H1 (cell line): ENCODE measurements around the gene MGAT4B. TPM values are rescaled to one million over a fixed set of nuclear protein-coding genes. Genes with fewer than 3 reads are reported as not detected.

Experiments
- CTCF ChIA-PET: fragments of 300-600 bp; sonication (Branson Sonifier 250); formaldehyde crosslinking; loops from one replicate; lab custom pipeline; 2021; ENCODE audit not compliant: partially characterized antibody; lab: Charles Lee
- POLR2A ChIA-PET: fragments of 300-600 bp; sonication (Branson Sonifier 250); formaldehyde crosslinking; loops from one replicate; lab custom pipeline; 2021; ENCODE audit warnings: inconsistent platforms; ENCODE audit not compliant: partially characterized antibody; lab: Charles Lee
- DNase-seq, 2 experiments: peaks; one replicate each; pipeline versions ENCODE4 v3.0.0 to v3.0.0-alpha.2; 2010 to 2022; ENCODE audit warnings: low spot score in 2 of 2, low read depth in 1 of 2, mixed read lengths in 1 of 2
- FAIRE-seq: peaks from 2 replicates; lab custom pipeline; 2011; peaks lifted over from hg19 to GRCh38; lab: Jason Lieb, UNC
- H2AFZ ChIP-seq: 2 replicates; pipeline ENCODE4 v1.8.1; 2012; ENCODE audit warnings: low read length, inconsistent platforms
- H2AK5ac ChIP-seq: 2 replicates; pipeline ENCODE4 v1.6.1; 2013; ENCODE audit warnings: low read depth, low read length
- H2BK120ac ChIP-seq: replicated peaks from 2 replicates; pipeline ENCODE3; 2013; ENCODE audit warnings: low read depth, low read length, inconsistent platforms
- H2BK12ac ChIP-seq: 2 replicates; pipeline ENCODE4 v1.6.1; 2013; ENCODE audit warnings: low read depth, low read length
- H2BK15ac ChIP-seq: 2 replicates; pipeline ENCODE4 v1.6.1; 2013; ENCODE audit warnings: low read length
- H2BK20ac ChIP-seq: 2 replicates; pipeline ENCODE4 v1.6.1; 2013; ENCODE audit warnings: low read length
- H2BK5ac ChIP-seq: 2 replicates; pipeline ENCODE4 v1.6.1; 2013; ENCODE audit warnings: low read depth, low read length
- H3K14ac ChIP-seq: 2 replicates; pipeline ENCODE4 v1.6.1; 2013; ENCODE audit warnings: inconsistent platforms; ENCODE audit not compliant: insufficient read length
- H3K18ac ChIP-seq: 2 replicates; pipeline ENCODE4 v1.6.1; 2013; ENCODE audit warnings: low read length; ENCODE audit errors: extremely low read depth
- H3K23ac ChIP-seq: 2 replicates; pipeline ENCODE4 v1.6.1; 2013; ENCODE audit warnings: inconsistent platforms; ENCODE audit not compliant: insufficient read length
- H3K23me2 ChIP-seq: 2 replicates; pipeline ENCODE4 v1.6.1; 2013; ENCODE audit warnings: low read depth, low read length
- H3K27ac ChIP-seq: 2 replicates; pipeline ENCODE4 v1.6.1; 2011; ENCODE audit warnings: low read depth, low read length, inconsistent platforms
- H3K27me3 ChIP-seq, 4 experiments: replicated peaks in 1 of 4; 1 replicate in 1 of 4; 2 replicates in 3 of 4; pipeline versions ENCODE4 v1.6.1 to v1.8.1; 2011 to 2013; ENCODE audit warnings: low read length in 3 of 4, mild to moderate bottlenecking in 3 of 4, inconsistent platforms in 2 of 4, mixed read lengths in 2 of 4, moderate library complexity in 1 of 4; ENCODE audit not compliant: control insufficient read depth in 3 of 4, insufficient read depth in 3 of 4; ENCODE audit errors: extremely low read depth in 1 of 4
- H3K36me3 ChIP-seq, 4 experiments: 2 replicates each; pipeline versions ENCODE4 v1.6.1 to v1.8.1; 2011 to 2013; ENCODE audit warnings: mild to moderate bottlenecking in 4 of 4, low read length in 3 of 4, moderate library complexity in 2 of 4, control low read depth in 1 of 4, inconsistent platforms in 1 of 4; ENCODE audit not compliant: insufficient read depth in 4 of 4, control insufficient read depth in 2 of 4
- H3K4ac ChIP-seq: replicated peaks from 2 replicates; pipeline ENCODE3; 2013; ENCODE audit warnings: low read length, low read depth, mixed read lengths, inconsistent platforms; ENCODE audit not compliant: insufficient read length
- H3K4me1 ChIP-seq, 4 experiments: replicated peaks in 1 of 4; 1 replicate in 1 of 4; 2 replicates in 3 of 4; pipeline versions ENCODE4 v1.6.1 to v1.8.1; 2011 to 2013; ENCODE audit warnings: low read length in 3 of 4, inconsistent platforms in 2 of 4, mixed read lengths in 1 of 4; ENCODE audit not compliant: insufficient read depth in 4 of 4, control insufficient read depth in 3 of 4
- H3K4me2 ChIP-seq, 2 experiments: 2 replicates each; pipeline versions ENCODE4 v1.6.1 to v1.8.1; 2011 to 2013; ENCODE audit warnings: low read depth in 2 of 2, low read length in 2 of 2, control low read depth in 1 of 2, inconsistent platforms in 1 of 2, mild to moderate bottlenecking in 1 of 2; ENCODE audit not compliant: insufficient read depth in 1 of 2
- H3K4me3 ChIP-seq, 4 experiments: fragments of 200-600, 300-600 bp in 1 of 4; sonication (generic), shearing (Covaris generic), sonication (Bioruptor Twin) in 1 of 4; 2 replicates each; pipeline versions ENCODE4 v1.5.1 to v1.8.1; 2011 to 2016; ENCODE audit warnings: low read length in 4 of 4, low read depth in 3 of 4, control low read depth in 2 of 4, inconsistent platforms in 2 of 4, mild to moderate bottlenecking in 2 of 4, mixed read lengths in 1 of 4, moderate library complexity in 1 of 4; ENCODE audit not compliant: insufficient read depth in 2 of 4; ENCODE audit errors: extremely low read depth in 1 of 4
- H3K56ac ChIP-seq: replicated peaks from 2 replicates; pipeline ENCODE3; 2013; ENCODE audit warnings: low read depth, mild to moderate bottlenecking, mixed read lengths, low read length, inconsistent platforms; ENCODE audit not compliant: insufficient read length
- H3K79me1 ChIP-seq: 2 replicates; pipeline ENCODE4 v1.6.1; 2013; ENCODE audit warnings: low read depth, low read length, control low read depth
- H3K79me2 ChIP-seq, 2 experiments: 2 replicates each; pipeline versions ENCODE4 v1.6.1 to v1.8.1; 2012 to 2013; ENCODE audit warnings: low read length in 2 of 2, mild to moderate bottlenecking in 2 of 2, inconsistent platforms in 1 of 2; ENCODE audit not compliant: insufficient read depth in 2 of 2, control insufficient read depth in 1 of 2
- H3K9ac ChIP-seq, 4 experiments: replicated peaks in 1 of 4; 1 replicate in 1 of 4; 2 replicates in 3 of 4; pipeline versions ENCODE4 v1.6.1 to v1.8.1; 2011 to 2013; ENCODE audit warnings: low read depth in 3 of 4, low read length in 3 of 4, control low read depth in 2 of 4, mild to moderate bottlenecking in 2 of 4, moderate library complexity in 2 of 4, inconsistent platforms in 1 of 4; ENCODE audit errors: extremely low read depth in 1 of 4
- H3K9me3 ChIP-seq, 2 experiments: 2 replicates each; pipeline versions ENCODE4 v1.6.1 to v1.8.1; 2012 to 2013; ENCODE audit warnings: mild to moderate bottlenecking in 2 of 2, moderate library complexity in 2 of 2, control low read depth in 1 of 2, inconsistent platforms in 1 of 2, low read depth in 1 of 2, low read length in 1 of 2, mixed read lengths in 1 of 2; ENCODE audit not compliant: insufficient read depth in 2 of 2
- H4K20me1 ChIP-seq, 2 experiments: replicated peaks in 1 of 2; 2 replicates each; pipeline versions ENCODE3 to v1.8.1; 2011 to 2013; ENCODE audit warnings: inconsistent platforms in 2 of 2, low read length in 2 of 2, mild to moderate bottlenecking in 1 of 2; ENCODE audit not compliant: insufficient read depth in 2 of 2, control insufficient read depth in 1 of 2
- H4K5ac ChIP-seq: 2 replicates; pipeline ENCODE4 v1.6.1; 2013; ENCODE audit warnings: low read length, low read depth, mixed read lengths, inconsistent platforms; ENCODE audit not compliant: insufficient read length
- H4K8ac ChIP-seq: 2 replicates; pipeline ENCODE4 v1.8.0; 2013; ENCODE audit warnings: mild to moderate bottlenecking, moderate library complexity, low read length, inconsistent platforms; ENCODE audit not compliant: insufficient read depth; ENCODE audit errors: extremely low read depth
- H4K91ac ChIP-seq: replicated peaks from 2 replicates; pipeline ENCODE3; 2013; ENCODE audit warnings: low read length, mixed read lengths, inconsistent platforms; ENCODE audit not compliant: insufficient read length
- JUND ChIP-seq: IDR thresholded peaks from 2 replicates; pipeline ENCODE4 v1.6.1; 2011; ENCODE audit warnings: mild to moderate bottlenecking, improper control_type of control experiment, low read length
- SP4 ChIP-seq: IDR thresholded peaks from 2 replicates; pipeline ENCODE4 v1.6.1; 2012; ENCODE audit warnings: low read length, inconsistent platforms
- WGBS, 2 experiments: shearing (Covaris generic) in 1 of 2; methylation state at CpG; one replicate each; pipeline versions ENCODE4 v1.1.6 to v1.1.7; 2013 to 2015; ENCODE audit warnings: low lambda C conversion rate in 2 of 2, mixed read lengths in 2 of 2, inconsistent platforms in 1 of 2, low coverage in 1 of 2, missing lambda C conversion rate in 1 of 2; ENCODE audit not compliant: insufficient replicate concordance in 2 of 2, insufficient coverage in 1 of 2, insufficient read length in 1 of 2; ENCODE audit errors: extremely low coverage in 1 of 2, missing lambda C conversion rate in 1 of 2; 5-methylcytosine and 5-hydroxymethylcytosine counted together
- polyA plus RNA-seq, 7 experiments: library from polyadenylated mRNA; depleted of rRNA in 3 of 7; stranded (reverse) in 5 of 7; unstranded in 2 of 7; fragments of >200 nt in 5 of 7; fragments of 200-250 nt in 2 of 7; gene quantifications; 1 replicate in 5 of 7; 2 replicates in 1 of 7; 4 replicates in 1 of 7; pipeline versions ENCODE4 v1.2.1 to v1.2.3, GENCODE V29; 2011 to 2013; ENCODE audit warnings: missing spikeins in 2 of 7, mixed read lengths in 2 of 7
- total RNA-seq: library from RNA; stranded (reverse); fragmentation: NEBNext Ultra II Directional; extraction: Animal tissue kit (Norgen Biotek cat#: 25700); gene quantifications from 2 replicates; pipeline ENCODE4 v1.2.1, GENCODE V29; 2021
- TF ChIP-seq, protein P1 (sequence below): IDR thresholded peaks from 2 replicates; pipeline ENCODE4 v1.6.1; 2012; ENCODE audit warnings: inconsistent platforms

The MGAT4B gene
- total and polyA plus RNA-seq, 2 of the 8 experiments (the other 6 are each of a cell fraction or from before 2014, with no cell fraction given), result 116 to 128 TPM

DNA sequence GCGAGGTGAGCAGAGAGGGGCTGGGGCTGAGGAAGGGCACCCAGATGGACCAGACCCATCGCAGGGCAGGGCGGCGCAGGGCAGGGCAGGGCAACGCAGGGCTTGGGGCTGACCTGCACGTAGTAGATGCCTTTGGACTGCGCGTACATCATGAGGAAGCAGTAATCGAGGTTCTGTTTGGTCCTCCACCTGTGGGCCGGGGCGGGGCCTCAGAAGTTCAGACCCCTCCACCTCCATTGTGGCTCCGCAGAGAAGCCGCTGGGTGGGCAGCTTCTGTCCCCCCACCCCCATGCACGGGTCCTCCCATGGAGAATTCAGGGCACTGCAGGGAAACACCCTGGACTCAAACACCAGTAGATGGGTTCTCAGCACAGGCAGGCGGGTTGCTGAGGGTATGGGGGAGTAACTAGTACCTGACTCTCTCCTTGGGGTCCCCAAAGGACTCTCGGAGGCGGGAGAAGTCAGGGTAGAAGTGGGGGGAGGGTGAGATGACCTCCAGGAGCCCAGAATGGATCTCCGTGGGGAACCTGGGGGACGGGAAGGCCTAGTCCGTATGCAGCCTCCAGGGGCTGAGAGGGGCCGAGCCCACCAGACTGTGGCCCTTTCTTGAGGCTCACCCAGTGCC is 6.5 kb downstream of the MGAT4B start:
- Histone ChIP-seq H3K56ac (no peak overlapping the region), H3K27ac (no peak overlapping the region), H3K4me3 (no peak overlapping the region), H3K18ac (no peak overlapping the region), H2BK20ac (no peak overlapping the region), H3K14ac (no peak overlapping the region), H2BK15ac (no peak overlapping the region), H3K4me1 (peaks cover 0 to 30% (median 29%) of the 10 kb centered on the region in 4 experiments; a peak in 6 of 7 replicates), H4K8ac (peak overlapping the region; percentile 36; the same call in 1 of the 2 replicates), H3K36me3 (peaks cover 12 to 31% (median 27%) of the 10 kb centered on the region in 4 experiments), H4K91ac (no peak overlapping the region), H3K9me3 (no peaks in the 10 kb centered on the region), H3K9ac (no peak overlapping the region), H3K79me1 (peaks cover 8% of the 10 kb centered on the region), H4K20me1 (peaks cover 12 to 33% of the 10 kb centered on the region in 2 experiments), H2BK12ac (no peak overlapping the region), H2AFZ (no peak overlapping the region), H3K23me2 (peaks cover 4% of the 10 kb centered on the region), H3K79me2 (peaks cover 0 to 17% of the 10 kb centered on the region in 2 experiments; a peak in 2 of 4 replicates), H3K4ac (no peak overlapping the region), H3K4me2 (no peak overlapping the region), H3K27me3 (no peaks in the 10 kb centered on the region), H2BK120ac (no peak overlapping the region), H2AK5ac (no peak overlapping the region), H2BK5ac (no peak overlapping the region; the same call in 1 of the 2 replicates), H4K5ac (no peak overlapping the region), H3K23ac (no peak overlapping the region)
- ChIA-PET CTCF (interaction anchor here (0.9 to 1.5 kb wide), 5 partner anchors 23 to 46 kb away, joined by 3 to 5 read pairs (median 3); no protein-coding TSS in a partner anchor), POLR2A (interaction anchor here (0.5 to 16.9 kb wide), 4 partner anchors 9 to 31 kb away, joined by 3 to 207 read pairs (median 3); partner anchors contain the start of gene SQSTM1)
- WGBS, 2 experiments, result 94% methylated on average over 21 of the region's 21 CpGs; no CpG with 5 or more reads in 1 of the 2 experiments
- no peak for DNase-seq
- FAIRE-seq, result no peak
- TF ChIP-seq, protein P1, sequence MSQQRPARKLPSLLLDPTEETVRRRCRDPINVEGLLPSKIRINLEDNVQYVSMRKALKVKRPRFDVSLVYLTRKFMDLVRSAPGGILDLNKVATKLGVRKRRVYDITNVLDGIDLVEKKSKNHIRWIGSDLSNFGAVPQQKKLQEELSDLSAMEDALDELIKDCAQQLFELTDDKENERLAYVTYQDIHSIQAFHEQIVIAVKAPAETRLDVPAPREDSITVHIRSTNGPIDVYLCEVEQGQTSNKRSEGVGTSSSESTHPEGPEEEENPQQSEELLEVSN, result no peak
- TF ChIP-seq SP4 (no peak), JUND (no peak)
